Activated naive CD8-positive, alpha-beta T cell treated with anti-CD3 and anti-CD28 coated beads, Interleukin-2, amount 50 U/mL, for 16 hours (primary cell): Measurements from ENCODE around the gene TANC1.

Source experiments
- DNase-seq: peaks from one replicate; pipeline ENCODE4 v3.0.0-alpha.2; 2020; ENCODE audit warnings: low read depth, low spot score

TANC1 gene

GRCh38 chr2:159157361-159158209 is 189.1 kb downstream of the TANC1 start:
- DNase-seq = no peak

GRCh38 chr2:159160412-159160811 is 192.0 kb downstream of the TANC1 start:
- no peak for DNase-seq

GRCh38 chr2:159160954-159161353 is 192.5 kb downstream of the TANC1 start:
- DNase-seq = no peak

- no peak for DNase-seq
Observed at GRCh38 chr2:159163930-159164329, 195.5 kb downstream of the TANC1 start.

GRCh38 chr2:159164457-159164911 is 196.0 kb downstream of the TANC1 start:
- DNase-seq = no peak

- DNase-seq = no peak
Observed at GRCh38 chr2:159165048-159165447, 196.6 kb downstream of the TANC1 start.

- no peak for DNase-seq
Observed at GRCh38 chr2:159168707-159169106, 200.3 kb downstream of the TANC1 start.

GRCh38 chr2:159169187-159169586 is 200.7 kb downstream of the TANC1 start:
- no peak for DNase-seq

- DNase-seq = no peak
Observed at GRCh38 chr2:159172403-159172802, 204.0 kb downstream of the TANC1 start.

- DNase-seq = no peak
Observed at GRCh38 chr2:159174759-159175158, 206.3 kb downstream of the TANC1 start.

- no peak for DNase-seq
Observed at GRCh38 chr2:159175182-159175581, 206.7 kb downstream of the TANC1 start.

- DNase-seq = no peak
Observed at GRCh38 chr2:159175927-159176326, 207.5 kb downstream of the TANC1 start.

- DNase-seq = no peak
Observed at GRCh38 chr2:159176555-159176954, 208.1 kb downstream of the TANC1 start.

- DNase-seq = no peak
Observed at GRCh38 chr2:159177357-159177756, 208.9 kb downstream of the TANC1 start.

- DNase-seq = no peak
Observed at GRCh38 chr2:159177957-159178356, 209.5 kb downstream of the TANC1 start.

GRCh38 chr2:159179096-159179495 is 210.7 kb downstream of the TANC1 start:
- DNase-seq = no peak

- DNase-seq = no peak
Observed at GRCh38 chr2:159179696-159180095, 211.3 kb downstream of the TANC1 start.

GRCh38 chr2:159183346-159183745 is 214.9 kb downstream of the TANC1 start:
- no peak for DNase-seq

GRCh38 chr2:159185401-159186130 is 217.1 kb downstream of the TANC1 start:
- DNase-seq = no peak

- no peak for DNase-seq
Observed at GRCh38 chr2:159186462-159186861, 218.0 kb downstream of the TANC1 start.

GRCh38 chr2:159187106-159187505 is 218.7 kb downstream of the TANC1 start:
- no peak for DNase-seq

- DNase-seq = no peak
Observed at GRCh38 chr2:159188449-159188848, 220.0 kb downstream of the TANC1 start.

- DNase-seq = no peak
Observed at GRCh38 chr2:159192371-159192918, 224.0 kb downstream of the TANC1 start.
